ENCODE measurements around the gene ORM1. TPM values are rescaled to one million over a fixed set of nuclear protein-coding genes. Genes with fewer than 3 reads are reported as not detected.

ORM1 gene
- total RNA-seq, 1 experiment from 2014 or later, result not detected

DNA sequence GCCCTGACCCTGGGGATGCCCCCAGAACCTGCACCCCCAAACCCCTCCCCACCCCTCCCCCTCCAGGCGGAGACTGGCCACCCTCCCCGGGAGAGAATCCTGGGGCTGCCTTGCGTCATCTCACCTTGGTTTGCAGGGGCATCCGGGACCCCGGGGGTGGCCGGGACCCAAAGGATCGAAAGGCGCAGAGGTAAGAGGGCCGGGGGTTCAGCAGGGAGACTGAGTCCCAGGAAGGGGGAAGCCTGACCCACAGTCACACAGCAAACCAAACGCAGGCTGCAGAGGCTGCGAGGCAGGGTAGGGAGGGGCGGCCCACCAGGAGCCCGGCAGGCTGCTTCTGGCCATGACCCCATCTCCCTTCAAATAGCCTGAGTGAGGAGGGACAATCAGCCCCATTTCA is 33.8 kb upstream of the ORM1 start:
- intact Hi-C loops (cut with micrococcal nuclease; ENCODE audit: unreplicated experiment), result no loop called here
- Histone ChIP-seq H3K27ac (no peak overlapping the region), H3K36me3 (ENCODE audit: low read depth) (no peaks in the 10 kb centered on the region), H3K27me3 (ENCODE audit: insufficient read depth, low read depth) (0 out of 2 replicates have a peak, but pooled peaks cover 6% of the 10 kb centered on the region), H3F3A (ENCODE audit: insufficient read depth, low read depth) (no peaks in the 10 kb centered on the region), H3K4me3 (no peak overlapping the region), H3K9me3 (ENCODE audit: insufficient read depth, low read depth) (no peaks in the 10 kb centered on the region), H4K20me1 (ENCODE audit: insufficient read depth) (no peaks in the 10 kb centered on the region), H3K9me2 (ENCODE audit: insufficient read depth) (no peaks in the 10 kb centered on the region), H3K79me2 (ENCODE audit: low read depth) (no peaks in the 10 kb centered on the region), H3K4me1 (replicated peaks; ENCODE audit: insufficient read depth) (no peaks in the 10 kb centered on the region), H2AFZ (no peak overlapping the region), H3K4me2 (no peak overlapping the region)
- TF ChIP-seq CTCF (conservative IDR thresholded peaks at IDR 0.05) (no peak), EZH2 (IDR thresholded peaks at IDR 0.05; ENCODE audit: low read depth) (no peak)
- POLR2A ChIA-PET (ENCODE audit: unreplicated experiment), result no interaction called here
- no peak for DNase-seq
- CTCF ChIA-PET, result interaction anchor here (0.9 kb wide), 1 partner anchor 181 kb away, joined by 4 read pairs; no protein-coding TSS in a partner anchor
- no TSS peak for BruUV-seq (replicated peaks)

DNA sequence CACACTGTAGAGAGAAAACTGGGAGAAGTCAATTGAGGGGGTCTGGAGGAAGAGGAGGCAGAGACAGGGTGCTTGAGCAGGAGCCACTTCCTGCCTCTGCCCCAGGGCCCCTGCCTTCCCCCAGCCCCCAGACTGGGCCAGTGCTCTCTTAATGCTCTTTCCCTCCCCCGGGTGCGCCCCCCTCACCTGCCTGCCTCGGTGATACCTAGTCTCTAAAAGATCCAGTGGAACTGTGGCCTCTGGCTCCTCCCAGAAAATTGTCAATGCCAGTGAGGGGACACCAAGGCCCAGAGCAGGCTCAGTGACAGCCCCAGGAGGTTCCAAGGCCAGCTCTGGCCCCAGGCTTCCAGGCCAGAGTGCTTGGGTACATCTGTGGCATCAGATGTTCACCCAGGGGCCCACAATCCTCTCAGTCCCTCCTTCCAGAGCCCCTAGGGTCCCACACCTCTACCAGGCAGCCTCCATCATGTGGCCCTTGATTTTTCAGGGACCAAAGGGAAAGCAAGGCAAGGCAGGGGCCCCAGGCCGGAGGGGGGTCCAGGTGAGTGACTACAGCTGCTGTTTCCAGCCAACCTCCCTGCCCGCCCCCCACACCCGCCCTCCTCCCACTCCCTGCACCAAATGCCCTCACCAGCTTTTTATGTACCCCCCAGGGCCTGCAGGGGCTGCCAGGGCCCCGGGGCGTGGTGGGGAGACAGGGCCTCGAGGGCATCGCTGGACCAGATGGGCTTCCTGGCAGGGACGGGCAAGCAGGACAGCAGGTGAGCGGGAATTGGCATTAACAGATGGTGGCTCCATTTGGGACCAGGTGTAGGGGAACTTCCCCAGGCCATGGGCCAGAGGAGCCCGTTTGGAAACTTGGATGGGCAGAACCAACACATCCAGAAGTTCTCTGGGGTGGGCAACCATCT is 33.1 kb upstream of the ORM1 start:
- Histone ChIP-seq H3K36me3 (ENCODE audit: low read depth) (no peaks in the 10 kb centered on the region), H3K27ac (no peak overlapping the region), H2AFZ (no peak overlapping the region), H3K4me1 (replicated peaks; ENCODE audit: insufficient read depth) (no peaks in the 10 kb centered on the region), H3K4me3 (no peak overlapping the region), H3F3A (ENCODE audit: insufficient read depth, low read depth) (no peaks in the 10 kb centered on the region), H3K79me2 (ENCODE audit: low read depth) (no peaks in the 10 kb centered on the region), H3K9me3 (ENCODE audit: insufficient read depth, low read depth) (no peaks in the 10 kb centered on the region), H3K27me3 (ENCODE audit: insufficient read depth, low read depth) (0 out of 2 replicates have a peak, but pooled peaks cover 6% of the 10 kb centered on the region), H4K20me1 (ENCODE audit: insufficient read depth) (no peaks in the 10 kb centered on the region), H3K9me2 (ENCODE audit: insufficient read depth) (no peaks in the 10 kb centered on the region), H3K4me2 (no peak overlapping the region)
- BruUV-seq (replicated peaks), result no TSS peak
- no peak for DNase-seq
- TF ChIP-seq CTCF (conservative IDR thresholded peaks at IDR 0.05), result no peak
- no peak for TF ChIP-seq EZH2 (IDR thresholded peaks at IDR 0.05; ENCODE audit: low read depth)
- ChIA-PET CTCF (interaction anchor here (0.7 to 1.6 kb wide), 4 partner anchors 135 to 1015 kb away, joined by 5 to 18 read pairs (median 6); partner anchors contain the start of gene COL27A1), POLR2A (ENCODE audit: unreplicated experiment) (no interaction called here)
- intact Hi-C loops (cut with micrococcal nuclease; ENCODE audit: unreplicated experiment), result loop anchor here (2.0 kb wide), 1 partner anchor 553 kb away; no protein-coding TSS in a partner anchor

DNA sequence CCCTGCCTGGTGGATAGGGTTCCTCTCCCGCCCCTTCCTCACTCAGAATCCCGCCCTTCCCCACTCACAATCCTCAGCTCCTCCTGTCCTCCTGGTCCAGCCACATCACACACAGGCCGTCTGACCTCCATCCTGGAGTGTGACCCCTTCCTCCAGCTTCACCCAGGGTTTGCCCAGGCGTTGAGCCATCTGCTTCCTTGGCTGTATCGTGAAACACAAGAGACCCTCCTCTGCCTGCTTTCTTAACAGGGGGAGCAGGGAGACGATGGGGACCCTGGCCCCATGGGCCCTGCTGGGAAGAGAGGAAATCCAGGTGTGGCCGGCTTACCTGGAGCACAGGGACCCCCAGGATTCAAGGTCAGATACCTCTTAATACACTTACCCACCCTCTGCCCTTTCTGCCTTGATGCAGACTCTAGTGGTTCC is 32.3 kb upstream of the ORM1 start:
- POLR2A ChIA-PET (ENCODE audit: unreplicated experiment), result no interaction called here
- Histone ChIP-seq H2AFZ (no peak overlapping the region), H3K4me2 (no peak overlapping the region)

More for the DNA sequence above, 32.3 kb upstream of the ORM1 start:
- H3K27me3 ChIP-seq (ENCODE audit: insufficient read depth, low read depth), result 0 out of 2 replicates have a peak, but pooled peaks cover 6% of the 10 kb centered on the region
- H3K27ac ChIP-seq, result no peak overlapping the region
- no peaks in the 10 kb centered on the region for H4K20me1 ChIP-seq (ENCODE audit: insufficient read depth)
- no peaks in the 10 kb centered on the region; the same call in 1 of the 2 replicates for H3K9me3 ChIP-seq (ENCODE audit: insufficient read depth, low read depth)
- H3K36me3 ChIP-seq (ENCODE audit: low read depth), result no peaks in the 10 kb centered on the region
- no peak overlapping the region for H3K4me3 ChIP-seq
- intact Hi-C loops (cut with micrococcal nuclease; ENCODE audit: unreplicated experiment), result loop anchor here (2.0 kb wide), 1 partner anchor 554 kb away; no protein-coding TSS in a partner anchor
- BruUV-seq (replicated peaks), result no TSS peak
- CTCF ChIA-PET, result interaction anchor here (0.7 to 1.6 kb wide), 6 partner anchors 9 to 1016 kb away, joined by 3 to 18 read pairs (median 6); partner anchors contain the start of gene COL27A1
- H3K79me2 ChIP-seq (ENCODE audit: low read depth), result no peaks in the 10 kb centered on the region
- no peak for TF ChIP-seq EZH2 (IDR thresholded peaks at IDR 0.05; ENCODE audit: low read depth)
- TF ChIP-seq CTCF (conservative IDR thresholded peaks at IDR 0.05), result no peak
- no peak for DNase-seq
- no peaks in the 10 kb centered on the region for H3F3A ChIP-seq (ENCODE audit: insufficient read depth, low read depth)
- no peaks in the 10 kb centered on the region for H3K4me1 ChIP-seq (replicated peaks; ENCODE audit: insufficient read depth)
- H3K9me2 ChIP-seq (ENCODE audit: insufficient read depth), result no peaks in the 10 kb centered on the region

Data from PC-9 (cell line).